Stimulated activated memory B cell treated with anti-CD40 and anti-IgM and Interleukin-4, amounts not matched to agents 10 μg/mL and 1 μg/mL and 100 μg/mL, for 72 hours (primary cell): ENCODE results near the gene MYL2.

Source experiments
- ATAC-seq: fragments of 150-1000 bp; cut with Tn5 transposase; 2 replicates; pipeline ENCODE4 v1.10.0; 2021
- H3K27ac Mint-ChIP-seq: one replicate; pipeline ENCODE4 v1.8.0; 2022; ENCODE audit warnings: mild to moderate bottlenecking, mixed read lengths
- H3K27me3 Mint-ChIP-seq: one replicate; pipeline ENCODE4 v1.8.0; 2022; ENCODE audit warnings: mixed read lengths
- H3K36me3 Mint-ChIP-seq: one replicate; pipeline ENCODE4 v1.8.0; 2022; ENCODE audit warnings: mixed read lengths
- H3K4me1 Mint-ChIP-seq: one replicate; pipeline ENCODE4 v1.8.0; 2022; ENCODE audit warnings: mixed read lengths
- H3K4me3 Mint-ChIP-seq: one replicate; pipeline ENCODE4 v1.8.0; 2022; ENCODE audit warnings: mild to moderate bottlenecking, moderate library complexity, mixed read lengths
- H3K9me3 Mint-ChIP-seq: one replicate; pipeline ENCODE4 v1.8.0; 2022; ENCODE audit warnings: mixed read lengths

Gene MYL2

GRCh38 chr12:110885152-110885840 lies 35.1 kb downstream of the MYL2 start:
- Mint-ChIP-seq H3K27ac (no peak overlapping the region), H3K4me1 (peaks cover 7% of the 10 kb centered on the region), H3K4me3 (no peak overlapping the region), H3K9me3 (peaks cover 4% of the 10 kb centered on the region), H3K27me3 (peaks cover 5% of the 10 kb centered on the region), H3K36me3 (no peaks in the 10 kb centered on the region)
- no peak for ATAC-seq

GRCh38 chr12:110883251-110883650 lies 37.1 kb downstream of the MYL2 start:
- Mint-ChIP-seq H3K36me3 (no peaks in the 10 kb centered on the region), H3K27me3 (no peaks in the 10 kb centered on the region), H3K4me1 (peaks cover 7% of the 10 kb centered on the region), H3K9me3 (peaks cover 4% of the 10 kb centered on the region), H3K27ac (no peak overlapping the region), H3K4me3 (no peak overlapping the region)
- ATAC-seq: no peak

- peaks cover 4% of the 10 kb centered on the region for H3K9me3 Mint-ChIP-seq
- no peak overlapping the region for H3K4me3 Mint-ChIP-seq
- no peaks in the 10 kb centered on the region for H3K36me3 Mint-ChIP-seq
- peaks cover 9% of the 10 kb centered on the region for H3K27me3 Mint-ChIP-seq
- no peak overlapping the region for H3K27ac Mint-ChIP-seq
- no peaks in the 10 kb centered on the region for H3K4me1 Mint-ChIP-seq
- ATAC-seq: no peak
These were observed 39.7 kb downstream of the MYL2 start for GRCh38 chr12:110880651-110881050.

- Mint-ChIP-seq H3K9me3 (no peaks in the 10 kb centered on the region), H3K36me3 (no peaks in the 10 kb centered on the region), H3K4me1 (no peaks in the 10 kb centered on the region), H3K27ac (no peak overlapping the region), H3K4me3 (no peak overlapping the region), H3K27me3 (peaks cover 9% of the 10 kb centered on the region)
- no peak for ATAC-seq
These were observed 45.6 kb downstream of the MYL2 start for GRCh38 chr12:110874781-110875180.

- no peak for ATAC-seq
- Mint-ChIP-seq H3K27ac (no peak overlapping the region), H3K27me3 (peaks cover 9% of the 10 kb centered on the region), H3K4me3 (no peak overlapping the region), H3K9me3 (no peaks in the 10 kb centered on the region), H3K4me1 (no peaks in the 10 kb centered on the region), H3K36me3 (no peaks in the 10 kb centered on the region)
These were observed 46.0 kb downstream of the MYL2 start for GRCh38 chr12:110874351-110874750.

- Mint-ChIP-seq H3K4me3 (no peak overlapping the region), H3K27me3 (peaks cover under 1% of the 10 kb centered on the region), H3K9me3 (no peaks in the 10 kb centered on the region), H3K27ac (no peak overlapping the region), H3K4me1 (peaks cover 6% of the 10 kb centered on the region), H3K36me3 (no peaks in the 10 kb centered on the region)
- ATAC-seq: no peak
These were observed 48.3 kb downstream of the MYL2 start for GRCh38 chr12:110872100-110872499.

- ATAC-seq: no peak
- Mint-ChIP-seq H3K9me3 (no peaks in the 10 kb centered on the region), H3K4me1 (peaks cover 6% of the 10 kb centered on the region), H3K36me3 (no peaks in the 10 kb centered on the region), H3K27ac (no peak overlapping the region), H3K27me3 (no peaks in the 10 kb centered on the region), H3K4me3 (no peak overlapping the region)
These were observed 50.6 kb downstream of the MYL2 start for GRCh38 chr12:110869803-110870202.

GRCh38 chr12:110869026-110869425 lies 51.4 kb downstream of the MYL2 start:
- Mint-ChIP-seq H3K27ac (no peak overlapping the region), H3K36me3 (no peaks in the 10 kb centered on the region), H3K4me1 (peaks cover 6% of the 10 kb centered on the region), H3K4me3 (no peak overlapping the region), H3K27me3 (no peaks in the 10 kb centered on the region), H3K9me3 (no peaks in the 10 kb centered on the region)
- ATAC-seq: no peak

- H3K4me3 Mint-ChIP-seq: no peak overlapping the region
- H3K27me3 Mint-ChIP-seq: no peaks in the 10 kb centered on the region
- no peak overlapping the region for H3K27ac Mint-ChIP-seq
- H3K36me3 Mint-ChIP-seq: no peaks in the 10 kb centered on the region
- ATAC-seq: no peak
- no peaks in the 10 kb centered on the region for H3K9me3 Mint-ChIP-seq
- H3K4me1 Mint-ChIP-seq: peaks cover 15% of the 10 kb centered on the region
These were observed 54.9 kb downstream of the MYL2 start for GRCh38 chr12:110865521-110865920.

GRCh38 chr12:110863161-110863560 lies 57.2 kb downstream of the MYL2 start:
- Mint-ChIP-seq H3K27me3 (peaks cover 10% of the 10 kb centered on the region), H3K27ac (no peak overlapping the region), H3K9me3 (no peaks in the 10 kb centered on the region), H3K36me3 (no peaks in the 10 kb centered on the region), H3K4me3 (no peak overlapping the region), H3K4me1 (peaks cover 10% of the 10 kb centered on the region)
- ATAC-seq: no peak

- Mint-ChIP-seq H3K9me3 (no peaks in the 10 kb centered on the region), H3K4me1 (peaks cover 10% of the 10 kb centered on the region), H3K36me3 (no peaks in the 10 kb centered on the region), H3K27me3 (peaks cover 10% of the 10 kb centered on the region), H3K4me3 (no peak overlapping the region), H3K27ac (no peak overlapping the region)
- ATAC-seq: no peak
These were observed 58.0 kb downstream of the MYL2 start for GRCh38 chr12:110862329-110862728.

GRCh38 chr12:110861729-110862128 lies 58.6 kb downstream of the MYL2 start:
- Mint-ChIP-seq H3K4me1 (peaks cover 10% of the 10 kb centered on the region), H3K9me3 (no peaks in the 10 kb centered on the region), H3K4me3 (no peak overlapping the region), H3K36me3 (no peaks in the 10 kb centered on the region), H3K27ac (no peak overlapping the region), H3K27me3 (peaks cover 10% of the 10 kb centered on the region)
- ATAC-seq: no peak
